HG02884 (cell line): ENCODE measurements around the gene NAA40.

Source experiments
- ATAC-seq: cut with Tn5 transposase; IDR thresholded peaks from one replicate; pipeline ENCODE4 v1.9.1; 2021; ENCODE audit warnings: mild to moderate bottlenecking, moderate library complexity; ENCODE audit not compliant: unreplicated experiment

NAA40 gene

DNA sequence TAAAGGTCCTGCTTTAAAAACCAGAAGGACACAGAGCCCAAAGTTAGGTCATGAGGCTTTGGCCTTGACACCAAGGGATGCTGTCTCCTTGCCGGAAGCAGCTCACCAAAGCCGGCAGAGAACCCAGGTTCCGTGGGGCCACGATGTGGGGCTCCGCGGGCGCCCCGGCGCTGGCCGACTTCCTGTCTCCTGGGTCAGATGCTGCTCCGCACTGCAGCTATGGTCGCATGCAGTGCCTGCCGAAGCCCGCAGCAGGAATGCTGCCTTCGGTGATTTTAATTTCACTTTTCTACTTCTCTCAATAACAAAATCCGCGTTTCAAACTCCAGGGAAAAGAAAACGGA, 47.0 kb downstream of the NAA40 start:
- no peak for ATAC-seq

DNA sequence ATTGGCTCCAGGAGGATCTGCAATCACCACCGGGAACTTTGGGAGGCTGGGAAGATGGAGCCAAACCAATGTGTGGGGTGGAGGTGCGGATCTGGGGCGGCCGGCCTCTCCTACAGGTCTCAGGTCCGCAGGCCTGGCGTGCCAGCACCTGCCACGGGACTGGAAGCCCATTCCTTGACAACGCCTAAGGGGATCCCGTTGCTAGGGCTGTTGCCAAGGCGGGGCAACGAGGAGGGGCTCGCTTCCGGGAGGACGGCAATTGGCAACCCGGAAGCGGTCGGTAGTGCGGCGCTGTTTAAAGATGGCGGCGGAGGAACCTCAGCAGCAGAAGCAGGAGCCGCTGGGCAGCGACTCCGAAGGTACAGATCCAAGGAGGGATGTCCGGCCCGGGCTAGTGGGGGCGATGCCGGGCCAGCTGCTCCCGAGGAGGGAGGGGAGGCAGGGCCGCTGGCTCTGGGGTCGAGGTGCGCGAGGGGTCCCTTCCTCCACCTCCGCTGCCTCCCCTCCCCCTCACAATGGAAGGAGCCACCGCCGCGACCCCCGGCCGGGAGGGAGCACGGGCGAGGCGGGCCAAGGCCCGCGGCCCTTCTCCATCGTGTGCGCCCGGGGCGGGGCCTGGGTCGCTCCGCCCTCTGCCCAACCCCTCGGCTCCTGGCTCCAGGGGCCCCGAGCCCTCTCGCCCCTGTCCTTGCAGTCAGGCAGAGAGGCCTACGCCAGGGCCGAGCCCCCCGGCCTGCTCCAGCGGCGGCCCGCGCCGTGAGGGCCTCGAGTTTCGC, 47.5 kb downstream of the NAA40 start, which contains the start of gene OTUB1:
Gene OTUB1 (plus strand): TSS at position 283 of the 776 bp plus-strand sequence. CDS start 19 bp downstream, at position 302.
- peak; percentile 82 for ATAC-seq

DNA sequence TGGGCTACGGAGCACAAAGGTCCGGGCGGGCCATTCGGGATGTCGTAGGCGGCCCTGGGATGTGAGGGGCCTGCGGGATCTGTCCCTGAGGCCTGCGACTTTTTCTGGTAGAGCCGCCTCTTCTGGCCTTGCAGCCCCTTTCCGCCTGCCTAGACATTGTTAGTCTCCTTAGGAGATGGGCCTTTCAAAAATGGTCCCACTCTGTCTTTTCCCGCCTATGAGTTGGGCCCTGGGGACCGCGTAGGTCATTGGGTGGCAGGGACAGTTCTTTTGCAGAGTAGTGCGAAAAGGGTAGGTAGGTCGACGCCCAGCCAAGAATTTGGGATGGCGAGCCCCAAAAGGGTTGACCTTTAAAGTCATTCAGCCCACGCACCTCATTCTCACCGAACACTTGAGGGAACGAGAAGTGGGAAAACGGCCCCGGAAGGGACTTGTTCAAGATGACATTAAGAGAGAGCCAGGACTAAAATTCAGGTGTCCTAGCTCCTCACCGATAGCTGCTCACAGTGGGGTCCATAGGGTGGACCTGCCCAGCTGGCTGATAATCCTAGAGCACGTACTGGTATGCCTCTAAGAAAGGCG, 48.2 kb downstream of the NAA40 start:
- ATAC-seq: no peak

DNA sequence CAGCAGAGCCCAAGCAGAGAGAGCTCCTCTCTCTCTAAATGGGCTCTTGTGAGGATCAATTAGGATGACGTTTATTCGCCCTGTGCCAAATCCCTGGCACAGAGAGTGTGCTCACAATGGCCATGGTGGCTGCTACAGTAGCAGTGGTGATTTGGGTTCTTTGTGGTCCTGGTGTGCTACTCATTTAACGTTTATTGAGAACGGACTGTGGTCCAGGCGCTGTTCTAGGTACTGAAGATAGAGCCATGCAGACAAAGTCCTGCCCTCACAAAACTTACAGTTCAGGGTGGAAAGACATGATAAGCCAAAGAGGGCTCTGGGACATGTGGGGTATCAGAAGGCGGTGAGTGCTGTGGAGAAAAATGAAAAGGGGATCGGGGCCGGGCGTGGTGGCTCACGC, 52.8 kb downstream of the NAA40 start:
- no peak for ATAC-seq

DNA sequence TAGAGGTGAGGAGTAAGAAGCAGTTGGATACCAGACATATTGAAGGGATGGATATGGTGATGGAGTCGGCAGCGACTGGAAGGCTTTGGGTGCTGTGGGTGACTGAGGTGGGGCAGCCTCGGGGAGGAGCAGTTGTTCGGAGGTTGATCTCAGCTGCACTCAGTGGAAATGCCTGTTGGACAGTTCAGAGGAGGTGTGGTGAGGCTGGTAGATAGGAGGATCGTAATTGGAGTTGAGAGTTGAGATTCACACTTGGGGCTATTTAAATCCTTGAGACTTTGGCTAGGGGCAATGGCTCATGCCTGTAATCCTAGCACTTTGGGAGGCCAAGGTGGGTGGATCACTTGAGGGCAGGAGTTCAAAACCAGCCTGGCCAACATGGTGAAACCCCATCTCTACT, 54.3 kb downstream of the NAA40 start:
- ATAC-seq: no peak

DNA sequence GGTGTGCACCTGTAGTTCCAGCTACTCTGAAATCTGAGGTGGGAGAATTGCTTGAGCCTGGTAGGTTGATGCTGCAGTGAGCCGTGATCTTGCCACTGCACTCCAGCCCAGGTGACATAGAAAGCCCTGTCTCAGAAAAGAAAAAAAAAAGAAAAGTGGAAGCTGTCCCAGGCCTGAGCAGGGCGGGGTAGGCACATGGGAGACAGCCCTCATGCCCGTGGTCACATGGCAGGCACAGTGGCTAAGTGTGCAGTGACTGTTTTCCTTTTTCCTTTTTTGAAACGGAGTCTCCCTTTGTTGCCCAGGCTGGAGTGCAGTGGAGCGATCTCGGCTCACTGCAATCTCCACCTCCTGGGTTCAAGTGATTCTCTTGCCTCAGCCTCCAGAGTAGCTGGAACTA, 55.2 kb downstream of the NAA40 start:
- ATAC-seq: no peak

DNA sequence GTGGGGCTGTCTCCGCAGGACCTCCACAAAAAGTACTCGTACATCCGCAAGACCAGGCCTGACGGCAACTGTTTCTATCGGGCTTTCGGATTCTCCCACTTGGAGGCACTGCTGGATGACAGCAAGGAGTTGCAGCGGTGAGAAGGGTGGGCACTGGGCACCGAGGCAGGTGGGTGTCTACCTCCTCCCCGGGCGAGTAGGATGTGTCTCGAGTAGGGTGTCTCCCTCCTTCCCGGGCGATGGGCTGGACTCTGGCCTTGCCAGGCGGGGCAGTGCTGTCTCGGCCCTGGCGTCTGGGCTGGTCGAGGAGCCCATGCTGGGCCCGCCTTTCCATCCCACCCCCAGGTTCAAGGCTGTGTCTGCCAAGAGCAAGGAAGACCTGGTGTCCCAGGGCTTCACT, 57.7 kb downstream of the NAA40 start:
- no peak for ATAC-seq

DNA sequence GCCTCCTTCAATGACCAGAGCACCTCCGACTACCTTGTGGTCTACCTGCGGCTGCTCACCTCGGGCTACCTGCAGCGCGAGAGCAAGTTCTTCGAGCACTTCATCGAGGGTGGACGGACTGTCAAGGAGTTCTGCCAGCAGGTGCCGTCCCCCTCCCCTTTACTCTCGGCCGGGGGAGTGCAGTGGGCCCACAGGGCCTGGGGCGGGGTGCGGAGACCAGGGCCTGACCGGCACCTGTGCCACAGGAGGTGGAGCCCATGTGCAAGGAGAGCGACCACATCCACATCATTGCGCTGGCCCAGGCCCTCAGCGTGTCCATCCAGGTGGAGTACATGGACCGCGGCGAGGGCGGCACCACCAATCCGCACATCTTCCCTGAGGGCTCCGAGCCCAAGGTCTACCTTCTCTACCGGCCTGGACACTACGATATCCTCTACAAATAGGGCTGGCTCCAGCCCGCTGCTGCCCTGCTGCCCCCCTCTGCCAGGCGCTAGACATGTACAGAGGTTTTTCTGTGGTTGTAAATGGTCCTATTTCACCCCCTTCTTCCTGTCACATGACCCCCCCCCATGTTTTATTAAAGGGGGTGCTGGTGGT, 58.4 kb downstream of the NAA40 start:
- ATAC-seq: no peak

DNA sequence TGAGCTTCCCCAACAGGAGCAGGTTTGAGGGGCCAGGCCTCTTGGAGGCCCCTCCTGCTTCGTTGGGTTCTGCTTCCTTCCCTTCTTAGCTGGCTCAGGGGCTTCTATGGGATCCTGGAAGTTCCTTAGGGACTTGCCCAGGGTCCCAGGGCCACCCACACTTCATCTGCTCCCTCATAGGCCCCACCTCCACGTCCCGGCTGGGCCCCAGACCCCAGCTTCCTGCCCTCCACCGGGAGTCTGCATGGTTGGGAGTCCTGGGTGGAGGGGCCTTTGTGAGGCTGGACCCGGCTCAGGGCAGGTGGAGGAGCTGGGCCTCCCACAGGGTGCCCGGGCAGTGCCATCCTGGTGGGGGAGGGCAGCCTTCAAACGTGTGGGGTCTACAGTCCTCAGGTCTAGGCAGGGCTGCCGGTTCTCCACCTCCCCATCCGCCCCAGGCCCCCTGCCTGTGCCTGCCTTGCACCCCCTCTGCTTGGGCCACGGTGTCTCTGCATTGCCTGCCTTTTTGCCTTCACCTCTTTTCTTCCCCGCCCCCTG, 59.1 kb downstream of the NAA40 start:
- ATAC-seq: no peak

DNA sequence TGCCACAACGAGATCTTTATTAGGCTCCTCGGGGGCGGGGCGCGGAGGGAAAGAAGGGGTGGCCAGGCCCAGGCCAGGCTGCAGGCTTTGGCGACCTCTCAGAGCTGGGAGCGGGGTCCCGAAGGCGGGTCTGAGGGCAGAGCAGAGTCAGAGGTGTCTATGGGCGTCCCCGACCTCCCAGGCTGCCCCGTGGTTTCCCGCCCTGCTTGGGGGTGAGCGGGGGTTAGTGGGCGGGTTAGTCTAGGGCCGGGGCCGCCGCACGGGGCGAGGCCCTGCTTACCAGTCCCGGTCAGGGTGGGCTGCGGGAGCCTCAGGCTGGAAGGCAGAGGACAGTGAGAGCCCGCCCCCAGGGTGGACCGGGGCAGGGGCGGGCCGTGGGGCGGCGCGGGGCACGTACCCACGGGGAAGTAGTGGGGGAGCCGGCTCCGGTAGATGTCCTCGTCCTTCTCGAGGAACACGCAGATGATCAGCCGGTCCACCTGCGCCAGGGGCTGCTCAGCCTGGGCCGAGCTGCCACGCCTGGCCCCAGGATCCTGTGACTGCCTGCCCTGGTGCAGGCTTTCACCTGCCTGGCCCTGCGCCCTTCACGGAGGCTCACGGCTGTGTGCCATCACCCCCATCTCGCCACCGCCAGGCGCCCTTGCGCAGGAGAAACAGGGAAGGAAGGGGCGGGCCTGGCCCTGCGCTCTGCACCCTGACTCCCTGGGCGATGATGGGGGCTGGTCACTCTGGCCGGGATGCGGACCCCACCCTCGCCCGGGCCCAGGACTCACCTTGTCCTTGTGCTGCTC, 60.0 kb downstream of the NAA40 start:
- ATAC-seq: no peak

DNA sequence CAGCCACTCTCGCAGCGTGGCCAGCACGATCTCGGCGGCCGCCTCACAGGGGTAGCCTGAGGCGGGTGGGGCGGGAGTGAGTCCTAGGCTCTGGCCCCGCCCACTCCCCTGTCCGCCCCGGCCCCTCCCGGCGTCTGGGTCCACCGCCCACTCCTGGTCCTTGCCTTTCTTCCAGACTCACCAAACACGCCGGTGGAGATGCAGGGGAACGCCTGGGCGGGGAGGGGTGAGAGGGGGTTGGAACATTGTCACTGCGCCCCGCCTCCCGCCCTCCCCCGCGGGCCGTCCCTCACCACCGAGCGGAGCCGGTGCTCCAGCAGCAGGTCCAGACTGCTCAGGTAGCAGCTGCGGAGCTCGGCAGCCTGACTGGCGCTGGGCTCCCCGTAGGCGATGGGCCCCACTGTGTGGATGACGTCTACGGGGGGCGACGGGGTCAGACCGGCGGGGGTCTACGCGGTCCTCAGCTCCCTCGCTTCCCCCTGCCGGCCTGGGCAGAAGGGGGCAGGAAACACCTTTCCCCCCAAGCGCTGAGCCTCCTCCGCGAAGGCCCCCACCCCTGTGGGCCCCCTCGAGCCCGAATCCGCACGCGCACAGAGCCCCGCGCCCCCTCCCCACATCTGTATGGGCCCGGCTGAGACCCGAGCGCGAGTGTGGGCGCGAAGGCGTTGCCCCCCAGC, 60.7 kb downstream of the NAA40 start:
- no peak for ATAC-seq

DNA sequence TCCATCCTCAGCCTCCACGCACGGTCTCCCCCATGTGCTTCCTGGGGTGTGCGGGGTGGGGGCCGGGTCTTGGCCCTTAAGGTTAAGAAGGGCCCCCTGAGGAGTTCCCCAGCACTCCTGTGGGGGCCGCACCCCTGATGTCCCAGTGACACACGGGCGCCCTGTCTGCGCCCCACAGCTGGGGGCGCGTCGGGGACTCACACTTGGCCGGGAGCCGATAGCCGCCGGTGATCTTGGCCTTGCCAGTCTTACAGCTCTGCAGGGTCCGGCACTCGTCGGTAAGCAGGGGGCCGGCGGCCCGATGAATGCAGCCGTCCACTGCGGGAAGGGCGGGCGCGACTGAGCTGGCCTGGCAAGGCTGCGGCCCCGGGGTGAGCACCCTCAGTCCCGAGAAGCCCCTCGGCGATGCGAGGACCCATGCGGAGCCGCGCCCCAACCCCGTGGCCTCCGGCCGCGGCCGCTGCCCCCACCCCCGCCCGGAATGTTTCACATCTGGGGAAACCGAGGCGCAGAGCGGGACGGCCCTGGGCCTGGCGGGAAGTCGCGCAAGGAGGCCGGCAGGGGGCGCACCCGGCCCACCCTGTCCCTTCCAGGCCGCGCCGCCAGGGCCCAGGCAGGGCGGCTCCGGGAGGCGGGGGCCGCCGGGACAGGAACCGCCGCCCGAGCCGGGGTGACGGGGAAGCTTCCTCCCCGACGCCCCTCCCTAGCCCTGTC, 61.4 kb downstream of the NAA40 start:
- no peak for ATAC-seq

DNA sequence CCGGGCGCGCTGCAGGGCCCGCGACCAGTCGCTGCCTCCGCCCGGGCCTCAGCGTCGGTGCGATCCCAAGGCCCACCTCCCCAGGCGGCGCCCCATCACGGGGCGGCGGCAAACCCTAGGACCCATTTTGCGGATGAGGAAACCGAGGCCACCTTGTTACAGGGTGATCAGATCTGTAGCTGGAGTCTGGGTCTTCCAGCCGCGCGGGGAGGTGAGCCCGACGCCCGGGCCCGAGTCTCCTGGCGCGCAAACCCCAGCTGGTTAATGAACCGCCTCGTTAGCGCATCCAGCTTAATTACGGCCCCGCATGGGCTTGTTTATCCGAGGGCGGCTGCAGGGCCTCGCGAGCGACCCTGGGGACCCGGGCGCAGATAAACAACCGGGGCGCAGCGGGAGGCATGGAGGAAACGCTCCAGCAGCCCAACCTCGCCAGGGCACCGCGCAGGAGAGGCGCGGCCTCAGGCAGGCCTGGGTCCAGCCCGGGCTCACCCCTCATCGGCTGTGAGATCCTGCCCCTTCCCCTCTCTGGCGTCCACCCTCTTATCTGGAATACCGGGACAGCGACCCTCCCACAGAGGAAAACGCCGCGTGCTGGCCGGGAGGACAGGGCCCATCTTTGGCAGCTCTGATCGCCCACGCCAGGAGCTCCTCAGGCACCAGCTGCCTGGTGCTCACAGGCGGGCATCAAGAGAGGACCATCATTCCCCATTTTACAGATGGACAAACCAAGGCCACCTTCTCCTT, 62.1 kb downstream of the NAA40 start:
- no peak for ATAC-seq

DNA sequence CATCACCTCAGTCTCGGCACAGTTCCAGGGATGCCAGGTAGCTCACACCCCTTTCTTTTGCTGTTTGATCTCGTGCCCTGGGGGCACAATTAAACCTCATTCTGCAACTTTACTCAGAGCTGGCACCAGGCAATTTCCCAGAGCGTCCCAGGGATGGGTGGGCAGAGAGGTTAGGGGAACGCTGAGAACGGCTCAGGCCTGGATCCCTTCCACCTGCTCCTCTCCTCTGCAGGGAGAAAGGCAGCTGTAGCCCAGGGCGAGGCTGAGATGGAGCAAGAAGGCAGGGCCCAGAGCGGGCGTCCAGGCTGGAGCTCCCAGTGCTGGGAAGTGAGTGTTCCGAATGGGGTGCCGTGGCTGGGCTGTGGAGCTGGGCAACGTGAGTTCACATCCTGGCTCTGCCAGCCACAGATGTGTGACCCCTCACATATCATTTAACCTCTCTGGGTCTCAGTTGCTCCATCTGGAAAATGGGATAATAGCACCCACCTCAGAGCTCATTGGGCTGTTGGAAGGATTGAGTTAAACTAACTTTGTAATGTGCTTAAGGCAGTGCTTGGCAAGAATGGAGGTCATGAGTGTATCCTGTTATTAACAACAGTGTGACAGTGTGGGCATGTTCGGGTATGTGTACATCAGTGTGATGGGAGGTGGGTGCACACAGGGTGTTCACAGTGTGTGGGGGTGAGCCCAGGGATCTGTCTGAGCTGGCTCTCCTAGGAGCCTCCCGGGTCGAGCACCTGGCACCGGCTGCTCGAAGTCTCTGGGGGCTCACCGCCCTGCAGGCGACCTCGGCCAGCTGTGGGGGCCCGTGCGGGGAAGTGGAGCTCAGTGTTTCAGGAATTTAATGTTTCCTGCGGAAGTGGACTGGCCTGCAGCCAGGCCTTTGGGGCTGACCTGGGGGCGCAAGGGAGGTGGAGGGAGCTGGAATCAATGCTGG, 63.0 kb downstream of the NAA40 start:
- no peak for ATAC-seq

DNA sequence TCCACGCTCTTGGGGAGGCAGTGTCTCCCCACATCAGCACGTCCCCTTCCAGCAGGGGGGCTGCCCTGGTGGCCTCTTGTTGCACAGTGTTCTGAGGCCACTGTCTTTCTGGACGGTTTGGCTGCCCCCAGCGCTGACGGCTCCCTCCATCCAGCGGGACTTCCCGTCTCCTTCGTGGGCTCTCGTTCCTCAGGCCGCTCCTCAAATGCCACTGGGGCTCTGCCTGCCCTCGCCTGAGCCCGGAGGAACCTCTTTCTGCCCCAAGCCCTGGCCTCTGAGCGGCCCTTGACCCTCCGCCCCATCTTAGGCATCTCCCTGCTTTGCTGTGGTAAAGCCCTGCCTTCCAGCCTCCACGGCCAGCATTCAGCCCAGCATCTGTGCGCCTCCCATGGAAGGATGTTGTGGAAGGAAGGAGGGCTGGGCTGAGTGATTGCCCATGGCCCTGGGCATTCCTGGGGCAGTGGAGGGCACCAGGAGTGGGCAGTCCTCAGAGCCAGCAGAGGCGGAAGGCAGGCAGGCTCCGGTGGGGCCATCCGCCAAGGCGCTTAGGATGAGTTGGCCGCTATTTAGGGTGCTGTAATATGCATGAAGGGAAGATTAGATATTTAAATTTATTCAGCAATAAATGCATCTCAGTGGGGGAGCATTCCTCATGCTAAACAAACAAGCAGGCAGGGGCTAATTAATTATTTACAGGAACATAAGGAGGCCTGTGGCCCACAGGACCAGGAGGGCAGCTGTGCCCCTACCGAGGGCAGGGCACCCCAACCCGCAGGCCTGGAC, 65.2 kb downstream of the NAA40 start:
- no peak for ATAC-seq

DNA sequence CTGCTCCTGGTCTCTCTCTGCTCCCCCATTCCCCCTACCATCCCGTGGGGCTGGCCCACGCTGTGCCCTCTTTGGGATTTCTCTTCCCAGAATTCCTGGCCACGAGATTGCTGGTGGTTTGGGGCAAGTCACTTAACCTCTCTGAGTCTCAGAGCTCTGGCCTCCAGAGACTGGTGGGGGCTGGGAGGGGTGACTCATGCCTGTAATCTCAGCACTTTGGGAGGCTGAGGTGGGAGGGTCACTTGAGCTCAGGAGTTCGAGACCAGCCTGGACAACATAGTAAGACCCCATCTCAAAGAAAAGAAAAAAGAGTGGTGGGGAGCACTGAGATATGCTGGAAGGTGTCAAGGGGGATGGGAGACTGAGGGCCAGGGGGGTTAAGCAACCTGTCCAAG, 65.8 kb downstream of the NAA40 start:
- ATAC-seq: no peak

DNA sequence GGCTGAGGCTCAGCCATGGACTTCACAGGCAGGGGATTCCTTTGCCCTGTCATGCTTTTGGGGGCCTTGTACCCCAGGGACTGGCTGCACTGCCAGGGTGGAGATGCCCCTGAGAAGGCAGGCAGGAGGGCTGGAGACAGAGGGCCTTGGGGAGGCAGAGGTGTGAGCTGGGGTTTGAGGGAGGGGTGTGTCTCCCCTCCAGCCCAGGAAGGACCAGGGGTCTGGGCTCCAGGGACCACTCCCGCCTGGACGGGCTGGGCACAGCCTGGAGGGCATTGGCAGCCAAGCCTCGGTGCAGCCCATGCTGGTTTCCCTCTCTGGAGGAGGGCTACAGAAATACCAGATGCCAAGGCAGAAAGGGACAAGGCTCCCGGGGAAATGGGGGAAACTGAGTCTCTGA, 66.9 kb downstream of the NAA40 start:
- ATAC-seq: no peak

DNA sequence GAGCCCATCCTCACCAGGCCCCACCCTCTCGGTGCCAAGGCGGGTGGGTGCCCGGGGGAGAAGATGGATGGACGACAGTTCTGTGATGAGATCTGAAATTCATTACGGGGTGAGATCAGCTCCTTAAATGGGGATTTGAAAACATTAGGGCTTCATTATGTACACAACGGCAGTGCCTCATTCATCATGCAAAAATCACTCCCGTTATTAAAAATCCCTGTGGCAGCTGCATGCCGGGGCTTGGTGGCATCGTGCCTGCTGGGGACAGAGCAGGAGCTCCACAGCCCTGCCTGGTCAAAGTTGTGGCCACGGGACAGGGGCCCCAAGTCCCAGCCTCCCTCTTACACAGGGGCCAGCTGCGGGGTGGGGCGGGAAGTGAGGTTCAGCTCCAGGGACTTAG, 67.6 kb downstream of the NAA40 start:
- ATAC-seq: no peak
